Liver (tissue), 3 donors: ENCODE data around the gene MYLIP.

Experiments
- EGR1 ChIP-seq, 2 donors: IDR thresholded peaks; 2 replicates each; pipeline ENCODE4 v1.6.1; 2016 to 2018; ENCODE audit warnings: antibody characterized with exemption in 2 of 2, low read depth in 2 of 2
- FOXA1 ChIP-seq: IDR thresholded peaks from 2 replicates; pipeline ENCODE4 v1.6.1; 2016; ENCODE audit warnings: antibody characterized with exemption
- GABPA ChIP-seq, 2 donors: IDR thresholded peaks in 1 of 2; conservative IDR thresholded peaks in 1 of 2; 2 replicates each; pipeline ENCODE4 v1.6.1; 2016; ENCODE audit warnings: antibody characterized with exemption in 2 of 2, mild to moderate bottlenecking in 1 of 2, moderate library complexity in 1 of 2
- HNF4G ChIP-seq: IDR thresholded peaks from 2 replicates; pipeline ENCODE4 v1.6.1; 2016; ENCODE audit warnings: antibody characterized with exemption
- NR2F2 ChIP-seq: IDR thresholded peaks from 2 replicates; pipeline ENCODE4 v1.6.1; 2016; ENCODE audit warnings: antibody characterized with exemption
- RAD21 ChIP-seq, 2 donors: IDR thresholded peaks; 2 replicates each; pipeline ENCODE4 v1.6.1; 2016; ENCODE audit warnings: antibody characterized with exemption in 2 of 2, mild to moderate bottlenecking in 2 of 2
- SP1 ChIP-seq: IDR thresholded peaks from 2 replicates; pipeline ENCODE4 v1.6.1; 2018; ENCODE audit warnings: antibody characterized with exemption, mild to moderate bottlenecking
- TAF1 ChIP-seq: conservative IDR thresholded peaks from 2 replicates; pipeline ENCODE4 v1.6.1; 2016; ENCODE audit warnings: antibody characterized with exemption, mild to moderate bottlenecking
- YY1 ChIP-seq: IDR thresholded peaks from 2 replicates; pipeline ENCODE4 v1.6.1; 2016; ENCODE audit warnings: antibody characterized with exemption, mild to moderate bottlenecking
- TF ChIP-seq, protein P1 (sequence below): IDR thresholded peaks from 2 replicates; pipeline ENCODE4 v1.6.1; 2016; ENCODE audit warnings: antibody characterized with exemption
- TF ChIP-seq, protein P2 (sequence below): IDR thresholded peaks from 2 replicates; pipeline ENCODE4 v1.6.1; 2016; ENCODE audit warnings: antibody characterized with exemption, mild to moderate bottlenecking
- TF ChIP-seq, protein P3 (sequence below): fragments of 150-350 bp; IDR thresholded peaks from 2 replicates; pipeline ENCODE4 v1.5.1; 2017; ENCODE audit warnings: improper control_type of control experiment, low read depth, low read length; ENCODE audit not compliant: missing input control
- TF ChIP-seq, protein P4 (sequence below): IDR thresholded peaks from 2 replicates; pipeline ENCODE4 v1.6.1; 2016; ENCODE audit warnings: antibody characterized with exemption
- TF ChIP-seq, protein P5 (sequence below): IDR thresholded peaks from 2 replicates; pipeline ENCODE4 v1.6.1; 2016; ENCODE audit warnings: antibody characterized with exemption
- donor health status: healthy.
- donor health status: healthy.

DNA sequence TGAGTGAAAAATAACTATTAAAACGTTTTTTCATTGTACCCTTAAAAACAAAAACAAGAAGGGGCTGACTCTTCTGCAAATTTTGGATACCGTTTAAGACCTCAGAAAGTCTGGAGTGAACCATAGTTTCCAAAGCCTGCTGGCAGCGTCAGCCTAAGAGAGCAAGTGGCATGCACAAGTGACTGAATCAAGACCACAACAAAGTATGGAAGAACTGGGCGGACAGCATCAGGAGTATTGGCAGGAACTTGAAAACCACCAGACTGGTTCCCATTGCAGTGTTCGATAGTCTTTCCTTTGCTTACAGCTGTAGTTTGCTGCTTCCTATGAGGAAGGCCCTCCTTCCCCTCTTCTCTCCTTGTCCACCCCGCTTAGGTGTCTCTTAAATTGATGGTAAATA, 33.7 kb upstream of the MYLIP start:
- TF ChIP-seq, protein P1, sequence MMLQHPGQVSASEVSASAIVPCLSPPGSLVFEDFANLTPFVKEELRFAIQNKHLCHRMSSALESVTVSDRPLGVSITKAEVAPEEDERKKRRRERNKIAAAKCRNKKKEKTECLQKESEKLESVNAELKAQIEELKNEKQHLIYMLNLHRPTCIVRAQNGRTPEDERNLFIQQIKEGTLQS = no peak
- no peak for TF ChIP-seq TAF1
- TF ChIP-seq YY1 = no peak
- TF ChIP-seq, protein P2, sequence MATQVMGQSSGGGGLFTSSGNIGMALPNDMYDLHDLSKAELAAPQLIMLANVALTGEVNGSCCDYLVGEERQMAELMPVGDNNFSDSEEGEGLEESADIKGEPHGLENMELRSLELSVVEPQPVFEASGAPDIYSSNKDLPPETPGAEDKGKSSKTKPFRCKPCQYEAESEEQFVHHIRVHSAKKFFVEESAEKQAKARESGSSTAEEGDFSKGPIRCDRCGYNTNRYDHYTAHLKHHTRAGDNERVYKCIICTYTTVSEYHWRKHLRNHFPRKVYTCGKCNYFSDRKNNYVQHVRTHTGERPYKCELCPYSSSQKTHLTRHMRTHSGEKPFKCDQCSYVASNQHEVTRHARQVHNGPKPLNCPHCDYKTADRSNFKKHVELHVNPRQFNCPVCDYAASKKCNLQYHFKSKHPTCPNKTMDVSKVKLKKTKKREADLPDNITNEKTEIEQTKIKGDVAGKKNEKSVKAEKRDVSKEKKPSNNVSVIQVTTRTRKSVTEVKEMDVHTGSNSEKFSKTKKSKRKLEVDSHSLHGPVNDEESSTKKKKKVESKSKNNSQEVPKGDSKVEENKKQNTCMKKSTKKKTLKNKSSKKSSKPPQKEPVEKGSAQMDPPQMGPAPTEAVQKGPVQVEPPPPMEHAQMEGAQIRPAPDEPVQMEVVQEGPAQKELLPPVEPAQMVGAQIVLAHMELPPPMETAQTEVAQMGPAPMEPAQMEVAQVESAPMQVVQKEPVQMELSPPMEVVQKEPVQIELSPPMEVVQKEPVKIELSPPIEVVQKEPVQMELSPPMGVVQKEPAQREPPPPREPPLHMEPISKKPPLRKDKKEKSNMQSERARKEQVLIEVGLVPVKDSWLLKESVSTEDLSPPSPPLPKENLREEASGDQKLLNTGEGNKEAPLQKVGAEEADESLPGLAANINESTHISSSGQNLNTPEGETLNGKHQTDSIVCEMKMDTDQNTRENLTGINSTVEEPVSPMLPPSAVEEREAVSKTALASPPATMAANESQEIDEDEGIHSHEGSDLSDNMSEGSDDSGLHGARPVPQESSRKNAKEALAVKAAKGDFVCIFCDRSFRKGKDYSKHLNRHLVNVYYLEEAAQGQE = no peak
- TF ChIP-seq, protein P3, sequence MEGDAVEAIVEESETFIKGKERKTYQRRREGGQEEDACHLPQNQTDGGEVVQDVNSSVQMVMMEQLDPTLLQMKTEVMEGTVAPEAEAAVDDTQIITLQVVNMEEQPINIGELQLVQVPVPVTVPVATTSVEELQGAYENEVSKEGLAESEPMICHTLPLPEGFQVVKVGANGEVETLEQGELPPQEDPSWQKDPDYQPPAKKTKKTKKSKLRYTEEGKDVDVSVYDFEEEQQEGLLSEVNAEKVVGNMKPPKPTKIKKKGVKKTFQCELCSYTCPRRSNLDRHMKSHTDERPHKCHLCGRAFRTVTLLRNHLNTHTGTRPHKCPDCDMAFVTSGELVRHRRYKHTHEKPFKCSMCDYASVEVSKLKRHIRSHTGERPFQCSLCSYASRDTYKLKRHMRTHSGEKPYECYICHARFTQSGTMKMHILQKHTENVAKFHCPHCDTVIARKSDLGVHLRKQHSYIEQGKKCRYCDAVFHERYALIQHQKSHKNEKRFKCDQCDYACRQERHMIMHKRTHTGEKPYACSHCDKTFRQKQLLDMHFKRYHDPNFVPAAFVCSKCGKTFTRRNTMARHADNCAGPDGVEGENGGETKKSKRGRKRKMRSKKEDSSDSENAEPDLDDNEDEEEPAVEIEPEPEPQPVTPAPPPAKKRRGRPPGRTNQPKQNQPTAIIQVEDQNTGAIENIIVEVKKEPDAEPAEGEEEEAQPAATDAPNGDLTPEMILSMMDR = no peak
- TF ChIP-seq, protein P4, sequence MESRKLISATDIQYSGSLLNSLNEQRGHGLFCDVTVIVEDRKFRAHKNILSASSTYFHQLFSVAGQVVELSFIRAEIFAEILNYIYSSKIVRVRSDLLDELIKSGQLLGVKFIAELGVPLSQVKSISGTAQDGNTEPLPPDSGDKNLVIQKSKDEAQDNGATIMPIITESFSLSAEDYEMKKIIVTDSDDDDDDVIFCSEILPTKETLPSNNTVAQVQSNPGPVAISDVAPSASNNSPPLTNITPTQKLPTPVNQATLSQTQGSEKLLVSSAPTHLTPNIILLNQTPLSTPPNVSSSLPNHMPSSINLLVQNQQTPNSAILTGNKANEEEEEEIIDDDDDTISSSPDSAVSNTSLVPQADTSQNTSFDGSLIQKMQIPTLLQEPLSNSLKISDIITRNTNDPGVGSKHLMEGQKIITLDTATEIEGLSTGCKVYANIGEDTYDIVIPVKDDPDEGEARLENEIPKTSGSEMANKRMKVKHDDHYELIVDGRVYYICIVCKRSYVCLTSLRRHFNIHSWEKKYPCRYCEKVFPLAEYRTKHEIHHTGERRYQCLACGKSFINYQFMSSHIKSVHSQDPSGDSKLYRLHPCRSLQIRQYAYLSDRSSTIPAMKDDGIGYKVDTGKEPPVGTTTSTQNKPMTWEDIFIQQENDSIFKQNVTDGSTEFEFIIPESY = no peak
- TF ChIP-seq, protein P5, sequence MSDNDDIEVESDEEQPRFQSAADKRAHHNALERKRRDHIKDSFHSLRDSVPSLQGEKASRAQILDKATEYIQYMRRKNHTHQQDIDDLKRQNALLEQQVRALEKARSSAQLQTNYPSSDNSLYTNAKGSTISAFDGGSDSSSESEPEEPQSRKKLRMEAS = no peak
- no peak for TF ChIP-seq HNF4G
- no peak for TF ChIP-seq GABPA (IDR thresholded peaks at IDR 0.05 in 1 of 2, conservative IDR thresholded peaks at IDR 0.05 in 1 of 2)
- no peak for TF ChIP-seq EGR1 (IDR thresholded peaks at IDR 0.05; ENCODE audit: low read depth in 2 of 2)
- no peak for TF ChIP-seq FOXA1
- TF ChIP-seq SP1 = no peak
- no peak for TF ChIP-seq RAD21 (IDR thresholded peaks at IDR 0.05)
- no peak for TF ChIP-seq NR2F2
